Measurements from ENCODE around the gene RAD51B. TPM values are rescaled to one million over a fixed set of nuclear protein-coding genes. Genes with fewer than 3 reads are reported as not detected.

RAD51B gene
- total and polyA plus RNA-seq, 4 donors = 2.8 to 39.6 (median 13.3) TPM; not detected in 1

DNA sequence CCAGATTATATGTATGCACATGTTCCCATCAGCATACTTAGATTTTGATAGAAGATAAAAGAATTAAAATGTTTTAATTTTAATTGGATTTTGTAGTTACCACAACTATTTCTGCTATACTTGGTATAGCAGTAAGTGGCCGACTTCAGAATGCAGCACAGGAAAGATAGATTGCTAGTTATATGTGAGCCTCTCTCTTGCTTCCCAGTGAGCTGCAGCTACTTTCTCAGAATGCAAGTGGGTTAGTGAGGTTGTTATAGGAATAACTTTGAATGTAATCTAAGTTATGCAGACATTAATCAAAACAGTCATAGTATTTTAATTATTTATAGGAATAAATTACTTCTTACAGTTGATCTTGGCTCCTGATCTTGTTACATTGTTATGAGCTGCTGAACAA, 240.6 kb downstream of the RAD51B start:
- no peak for ATAC-seq (ENCODE audit: low FRiP score)
- intact Hi-C loops (cut with DNase I) = no loop called here
- Histone ChIP-seq H3K36me3 (ENCODE audit: control insufficient read depth in 1 of 2, insufficient read depth in 2 of 2, low read length in 1 of 2) (no peaks in the 10 kb centered on the region), H3K4me1 (ENCODE audit: control insufficient read depth in 1 of 2, insufficient read depth in 2 of 2, low read length in 2 of 2) (no peaks in the 10 kb centered on the region), H3K27me3 (ENCODE audit: control insufficient read depth in 1 of 2, insufficient read depth in 2 of 2, low read length in 1 of 2) (no peaks in the 10 kb centered on the region), H3K27ac (ENCODE audit: low read depth in 1 of 2, low read length in 2 of 2) (no peak overlapping the region), H3K9me3 (ENCODE audit: control insufficient read depth, low read length) (no peaks in the 10 kb centered on the region), H3K4me3 (ENCODE audit: low read length in 2 of 2) (no peak overlapping the region)
- WGBS, 2 donors = 11 to 15% methylated on average over 1 of the region's 1 CpG
- DNase-seq = no peak

DNA sequence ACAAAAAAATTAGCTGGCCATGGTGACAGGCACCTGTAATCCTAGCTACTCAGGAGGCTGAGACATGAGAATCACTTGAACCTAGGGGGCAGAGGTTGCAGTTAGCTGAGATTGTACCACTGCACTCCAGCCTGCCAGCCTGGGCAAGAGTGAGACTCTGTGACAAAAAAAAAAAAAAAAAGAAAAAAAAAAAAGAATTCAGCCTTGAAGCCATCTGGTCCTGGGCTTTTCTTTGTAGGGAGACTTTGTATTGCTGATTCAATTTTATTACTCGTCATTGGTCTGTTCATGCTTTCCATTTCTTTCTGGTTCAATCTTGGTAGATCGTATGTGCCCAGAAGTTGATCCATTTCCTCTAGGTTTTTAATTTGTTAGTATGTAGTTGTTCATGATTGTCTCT, 243.1 kb downstream of the RAD51B start:
- no peak overlapping the region for H3K4me3 ChIP-seq (ENCODE audit: low read length in 2 of 2)
- ATAC-seq (ENCODE audit: low FRiP score) (no peak), DNase-seq (no peak)
- no peaks in the 10 kb centered on the region for H3K27me3 ChIP-seq (ENCODE audit: control insufficient read depth in 1 of 2, insufficient read depth in 2 of 2, low read length in 1 of 2)
- no peak overlapping the region for H3K27ac ChIP-seq (ENCODE audit: low read depth in 1 of 2, low read length in 2 of 2)
- intact Hi-C loops (cut with DNase I) = no loop called here
- H3K9me3 ChIP-seq (ENCODE audit: control insufficient read depth, low read length) = no peaks in the 10 kb centered on the region
- no peaks in the 10 kb centered on the region for H3K4me1 ChIP-seq (ENCODE audit: control insufficient read depth in 1 of 2, insufficient read depth in 2 of 2, low read length in 2 of 2)
- WGBS, 2 donors = 94 to 97% methylated on average over 2 of the region's 2 CpGs
- H3K36me3 ChIP-seq (ENCODE audit: control insufficient read depth in 1 of 2, insufficient read depth in 2 of 2, low read length in 1 of 2) = no peaks in the 10 kb centered on the region

DNA sequence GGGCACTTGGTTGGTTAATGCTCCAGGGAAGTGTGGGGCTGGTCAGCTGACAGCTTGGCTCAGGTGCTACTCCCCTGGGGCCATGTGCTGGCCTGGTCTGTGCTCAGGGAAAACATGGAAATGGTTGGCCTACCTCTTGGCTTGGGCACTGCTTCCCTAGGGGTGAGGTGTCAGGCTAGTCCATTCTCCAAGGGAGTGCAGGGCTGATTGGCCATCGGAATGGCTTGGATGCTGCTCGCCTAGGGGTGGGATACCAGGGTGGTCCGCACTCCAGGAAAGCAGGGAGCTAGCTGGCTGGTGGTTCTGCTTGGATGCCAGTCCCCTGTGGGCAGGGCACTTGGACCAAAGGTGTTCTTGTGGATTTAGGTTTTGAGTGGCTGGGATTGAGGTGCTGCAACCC, 245.7 kb downstream of the RAD51B start:
- ATAC-seq (ENCODE audit: low FRiP score) = no peak
- intact Hi-C loops (cut with DNase I) = no loop called here
- Histone ChIP-seq H3K4me3 (ENCODE audit: low read length in 2 of 2) (no peak overlapping the region), H3K9me3 (ENCODE audit: control insufficient read depth, low read length) (no peaks in the 10 kb centered on the region), H3K4me1 (ENCODE audit: control insufficient read depth in 1 of 2, insufficient read depth in 2 of 2, low read length in 2 of 2) (no peaks in the 10 kb centered on the region), H3K27me3 (ENCODE audit: control insufficient read depth in 1 of 2, insufficient read depth in 2 of 2, low read length in 1 of 2) (no peaks in the 10 kb centered on the region), H3K36me3 (ENCODE audit: control insufficient read depth in 1 of 2, insufficient read depth in 2 of 2, low read length in 1 of 2) (no peaks in the 10 kb centered on the region), H3K27ac (ENCODE audit: low read depth in 1 of 2, low read length in 2 of 2) (no peak overlapping the region)
- no peak for DNase-seq
- 94 to 98% methylated on average over 3 of the region's 3 CpGs for WGBS, 2 donors

DNA sequence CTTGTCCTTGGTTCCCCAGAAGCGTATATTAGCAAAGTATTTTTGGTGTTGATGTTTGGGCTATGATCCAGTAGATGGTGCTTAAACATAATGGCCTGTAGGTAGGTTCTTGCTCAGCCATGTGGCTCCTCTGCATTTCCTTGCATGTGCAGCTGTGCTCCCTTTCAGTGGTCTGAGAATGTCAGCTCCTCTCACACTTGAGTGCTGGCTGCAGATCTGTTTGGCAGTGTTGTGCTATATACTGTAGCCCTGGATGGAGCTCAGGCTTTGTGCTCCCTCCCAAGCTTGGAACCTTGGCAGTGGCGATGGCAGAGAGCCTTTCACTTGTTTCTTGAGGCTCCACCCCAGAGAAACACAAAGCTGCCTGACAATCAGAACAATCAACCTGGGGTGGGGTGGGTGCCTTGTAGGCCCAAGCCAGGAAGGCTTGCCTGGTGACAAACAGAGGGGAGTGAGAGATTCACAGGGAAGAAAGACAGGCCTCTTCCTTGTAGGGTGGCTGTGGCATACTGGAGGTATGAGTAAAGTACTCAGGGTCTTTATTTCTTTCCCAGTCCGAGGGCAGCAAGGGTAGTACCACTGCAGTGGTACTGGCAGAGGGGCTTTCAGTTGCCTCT, 255.3 kb downstream of the RAD51B start:
- ATAC-seq (ENCODE audit: low FRiP score) (no peak), DNase-seq (no peak)
- Histone ChIP-seq H3K4me3 (ENCODE audit: low read length in 2 of 2) (no peak overlapping the region), H3K36me3 (ENCODE audit: control insufficient read depth in 1 of 2, insufficient read depth in 2 of 2, low read length in 1 of 2) (no peaks in the 10 kb centered on the region), H3K9me3 (ENCODE audit: control insufficient read depth, low read length) (no peaks in the 10 kb centered on the region), H3K4me1 (ENCODE audit: control insufficient read depth in 1 of 2, insufficient read depth in 2 of 2, low read length in 2 of 2) (no peaks in the 10 kb centered on the region), H3K27ac (ENCODE audit: low read depth in 1 of 2, low read length in 2 of 2) (no peak overlapping the region), H3K27me3 (ENCODE audit: control insufficient read depth in 1 of 2, insufficient read depth in 2 of 2, low read length in 1 of 2) (no peaks in the 10 kb centered on the region)
- intact Hi-C loops (cut with DNase I) = no loop called here
- WGBS, 2 donors = 31 to 56% methylated on average over 3 of the region's 3 CpGs

DNA sequence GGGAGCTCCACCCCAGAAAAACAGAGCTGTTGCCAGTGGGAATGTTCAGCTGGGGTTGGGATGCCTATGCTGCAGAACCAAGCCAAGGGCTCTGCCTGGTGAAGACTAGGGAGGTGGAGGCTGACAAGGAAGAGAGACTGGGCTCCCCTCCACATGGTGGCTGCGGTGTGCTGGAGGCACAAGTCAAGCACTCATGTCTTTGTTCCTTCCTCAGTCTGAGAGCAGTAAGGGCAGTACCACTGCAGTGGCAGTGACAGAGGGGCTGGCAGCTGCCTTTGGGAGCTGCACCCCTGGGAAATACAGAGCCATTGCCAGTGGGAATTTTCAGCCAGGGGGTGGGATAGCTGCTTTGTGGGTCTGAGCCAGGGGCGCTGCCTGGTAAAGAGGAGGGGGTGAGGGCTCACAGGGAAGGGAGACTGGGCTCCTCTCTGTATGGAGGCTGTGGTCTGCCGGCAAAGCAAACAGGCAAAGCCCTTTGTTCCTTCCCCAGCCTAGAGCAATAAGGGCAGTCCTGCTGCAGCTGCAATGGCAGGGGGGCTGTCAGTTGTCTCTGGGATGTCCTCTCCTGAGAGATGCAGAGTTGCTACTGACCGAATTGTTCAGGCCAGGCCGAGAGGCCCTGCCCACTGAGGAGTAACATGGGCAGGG, 255.9 kb downstream of the RAD51B start:
- Histone ChIP-seq H3K27me3 (ENCODE audit: control insufficient read depth in 1 of 2, insufficient read depth in 2 of 2, low read length in 1 of 2) (no peaks in the 10 kb centered on the region), H3K9me3 (ENCODE audit: control insufficient read depth, low read length) (no peaks in the 10 kb centered on the region), H3K4me1 (ENCODE audit: control insufficient read depth in 1 of 2, insufficient read depth in 2 of 2, low read length in 2 of 2) (no peaks in the 10 kb centered on the region), H3K27ac (ENCODE audit: low read depth in 1 of 2, low read length in 2 of 2) (no peak overlapping the region), H3K4me3 (ENCODE audit: low read length in 2 of 2) (no peak overlapping the region), H3K36me3 (ENCODE audit: control insufficient read depth in 1 of 2, insufficient read depth in 2 of 2, low read length in 1 of 2) (no peaks in the 10 kb centered on the region)
- DNase-seq (no peak), ATAC-seq (ENCODE audit: low FRiP score) (no peak)
- intact Hi-C loops (cut with DNase I) = no loop called here
- WGBS, 2 donors = 87 to 89% methylated on average over 5 of the region's 5 CpGs

DNA sequence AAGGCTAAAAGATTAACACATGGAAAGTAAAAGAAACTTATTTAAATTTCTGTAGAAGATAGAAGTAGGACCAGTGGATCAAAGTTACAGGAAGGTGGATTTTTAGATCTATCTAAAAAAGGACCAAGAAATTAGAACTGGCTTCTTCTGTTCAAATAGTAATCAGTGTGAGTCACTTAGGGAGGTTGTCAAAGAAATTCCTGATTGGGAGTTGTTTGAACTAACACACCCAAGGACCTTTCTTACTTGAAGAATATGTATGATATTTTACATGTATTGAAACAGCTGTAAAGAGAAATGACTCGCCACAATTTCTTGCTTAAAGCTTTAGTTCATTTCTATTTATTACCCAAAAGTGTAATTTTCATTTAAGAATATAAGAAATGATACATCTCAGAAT, 256.9 kb downstream of the RAD51B start:
- Histone ChIP-seq H3K4me3 (ENCODE audit: low read length in 2 of 2) (no peak overlapping the region), H3K27me3 (ENCODE audit: control insufficient read depth in 1 of 2, insufficient read depth in 2 of 2, low read length in 1 of 2) (no peaks in the 10 kb centered on the region), H3K27ac (ENCODE audit: low read depth in 1 of 2, low read length in 2 of 2) (no peak overlapping the region), H3K36me3 (ENCODE audit: control insufficient read depth in 1 of 2, insufficient read depth in 2 of 2, low read length in 1 of 2) (no peaks in the 10 kb centered on the region), H3K4me1 (ENCODE audit: control insufficient read depth in 1 of 2, insufficient read depth in 2 of 2, low read length in 2 of 2) (no peaks in the 10 kb centered on the region), H3K9me3 (ENCODE audit: control insufficient read depth, low read length) (no peaks in the 10 kb centered on the region)
- ATAC-seq (ENCODE audit: low FRiP score) (no peak), DNase-seq (no peak)
- intact Hi-C loops (cut with DNase I) = no loop called here
- WGBS, 2 donors = 98 to 100% methylated on average over 1 of the region's 1 CpG

DNA sequence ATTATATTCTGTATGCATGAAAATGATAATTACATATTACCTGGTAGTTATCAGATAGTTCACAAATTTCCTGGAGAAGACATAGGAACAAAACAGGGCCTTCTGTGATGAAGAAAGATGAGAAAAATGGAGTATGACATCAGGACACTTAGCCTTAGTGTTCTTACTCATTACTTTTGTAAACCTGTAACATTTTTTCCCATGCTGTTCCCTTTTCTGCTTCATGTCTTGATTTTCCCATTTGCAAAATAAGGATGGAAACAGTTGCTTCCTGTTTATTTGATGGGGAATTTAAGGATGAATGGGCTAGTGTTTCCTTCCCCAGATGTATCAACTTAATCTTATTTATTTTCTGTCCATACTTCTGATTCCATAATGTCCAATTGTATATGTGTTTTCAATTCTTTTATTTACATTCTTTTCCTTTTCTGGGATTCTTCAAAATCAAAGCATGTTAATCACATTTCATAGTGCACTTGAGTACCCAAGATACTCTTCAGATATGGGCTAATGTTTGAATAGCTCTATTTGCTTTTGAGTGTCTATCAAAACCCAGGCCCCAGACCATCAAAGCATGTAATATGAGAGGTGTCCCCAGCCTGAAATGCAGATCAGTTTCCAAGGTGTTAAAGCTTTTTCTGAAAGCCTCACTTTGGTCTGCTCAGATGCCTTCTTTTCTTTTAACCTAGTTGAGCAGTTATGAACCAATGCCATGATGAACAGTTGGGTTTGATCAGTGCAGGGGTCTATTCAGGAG, 260.5 kb downstream of the RAD51B start:
- no peak overlapping the region for H3K27ac ChIP-seq (ENCODE audit: low read depth in 1 of 2, low read length in 2 of 2)
- H3K36me3 ChIP-seq (ENCODE audit: control insufficient read depth in 1 of 2, insufficient read depth in 2 of 2, low read length in 1 of 2) = no peaks in the 10 kb centered on the region
- ATAC-seq (ENCODE audit: low FRiP score) (no peak), DNase-seq (no peak)
- no peak overlapping the region for H3K4me3 ChIP-seq (ENCODE audit: low read length in 2 of 2)
- no peaks in the 10 kb centered on the region for H3K9me3 ChIP-seq (ENCODE audit: control insufficient read depth, low read length)
- H3K27me3 ChIP-seq (ENCODE audit: control insufficient read depth in 1 of 2, insufficient read depth in 2 of 2, low read length in 1 of 2) = no peaks in the 10 kb centered on the region
- intact Hi-C loops (cut with DNase I) = no loop called here
- H3K4me1 ChIP-seq (ENCODE audit: control insufficient read depth in 1 of 2, insufficient read depth in 2 of 2, low read length in 2 of 2) = no peaks in the 10 kb centered on the region

DNA sequence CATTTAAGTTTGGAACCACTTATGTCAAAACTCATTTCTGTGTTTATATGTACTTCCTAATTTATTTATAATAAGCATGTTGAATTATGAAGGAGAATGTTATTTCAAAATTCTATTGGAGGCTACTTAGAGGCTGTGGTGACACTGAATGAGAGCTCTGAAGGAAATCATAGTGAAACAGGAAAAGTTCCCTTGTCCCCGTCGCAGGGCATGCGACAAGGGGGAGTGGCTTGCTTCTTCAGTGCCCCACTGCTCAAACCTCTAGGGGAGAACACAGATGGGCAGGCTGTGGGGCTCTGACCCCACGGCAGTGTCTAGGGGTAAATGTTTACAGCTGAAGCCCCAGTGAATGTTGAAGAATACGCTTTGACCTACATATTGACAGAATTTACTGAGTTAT, 261.9 kb downstream of the RAD51B start:
- DNase-seq (no peak), ATAC-seq (ENCODE audit: low FRiP score) (no peak)
- WGBS, 2 donors = 84 to 96% methylated on average over 5 of the region's 5 CpGs
- no peaks in the 10 kb centered on the region for H3K9me3 ChIP-seq (ENCODE audit: control insufficient read depth, low read length)
- no peaks in the 10 kb centered on the region for H3K4me1 ChIP-seq (ENCODE audit: control insufficient read depth in 1 of 2, insufficient read depth in 2 of 2, low read length in 2 of 2)
- H3K27ac ChIP-seq (ENCODE audit: low read depth in 1 of 2, low read length in 2 of 2) = no peak overlapping the region
- no peaks in the 10 kb centered on the region for H3K27me3 ChIP-seq (ENCODE audit: control insufficient read depth in 1 of 2, insufficient read depth in 2 of 2, low read length in 1 of 2)
- intact Hi-C loops (cut with DNase I) = no loop called here
- no peak overlapping the region for H3K4me3 ChIP-seq (ENCODE audit: low read length in 2 of 2)
- H3K36me3 ChIP-seq (ENCODE audit: control insufficient read depth in 1 of 2, insufficient read depth in 2 of 2, low read length in 1 of 2) = no peaks in the 10 kb centered on the region

All from aorta (tissue), 5 donors.